Activated CD8-positive, alpha-beta memory T cell treated with anti-CD3 and anti-CD28 coated beads, Interleukin-2, amount 50 U/mL, for 48 hours (primary cell): ENCODE results near the gene ARHGEF7.

ENCODE experiments used
- DNase-seq: peaks from one replicate; pipeline ENCODE4 v3.0.0-alpha.2; 2020

ARHGEF7 gene

DNA sequence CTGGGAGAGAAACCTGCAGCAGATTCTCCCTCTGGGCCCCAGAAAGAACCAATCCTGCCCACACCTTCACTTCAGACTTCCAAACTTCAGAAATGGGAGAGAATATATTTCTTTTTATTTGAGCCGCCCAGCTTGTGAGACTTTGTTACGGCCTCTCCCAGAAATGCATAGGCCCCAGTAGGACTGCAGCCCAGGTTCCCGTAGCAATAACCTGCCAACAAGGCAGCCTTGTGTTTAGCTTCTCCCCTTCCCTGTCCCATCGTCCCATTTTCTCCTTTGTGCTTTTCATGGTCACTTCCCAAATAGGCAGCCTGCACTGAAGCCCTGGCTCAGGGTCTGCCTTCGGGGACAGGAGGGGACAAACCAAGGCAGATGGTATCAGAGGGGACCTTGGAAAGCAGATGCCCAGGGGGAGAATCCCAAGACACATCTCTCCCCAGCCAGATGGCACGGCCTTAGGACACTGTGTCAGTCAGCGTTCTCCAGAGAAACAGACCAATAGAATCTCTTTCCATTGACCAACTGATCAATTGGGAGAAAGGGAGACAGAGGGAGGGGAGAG is 3.7 kb upstream of the ARHGEF7 start:
- no peak for DNase-seq

DNA sequence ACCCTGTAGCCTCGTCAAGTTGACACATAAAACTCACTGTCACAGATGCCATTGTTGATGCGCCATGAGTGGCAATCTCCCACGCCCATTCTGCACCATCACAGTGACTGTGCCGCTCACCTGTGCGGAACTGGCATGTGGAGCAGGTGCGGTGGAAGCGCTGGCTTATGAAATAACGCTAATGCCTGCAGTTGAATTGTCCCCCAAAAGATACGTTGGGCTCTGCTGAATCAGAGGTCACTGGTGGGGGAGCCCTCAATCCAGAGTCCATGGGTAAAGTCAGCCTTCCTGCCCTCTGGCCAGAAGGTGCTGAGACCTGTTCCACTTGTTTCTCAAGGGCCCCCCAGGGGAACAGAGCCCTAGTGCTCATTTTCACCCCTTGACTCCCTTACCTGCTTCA is 2.9 kb upstream of the ARHGEF7 start:
- no peak for DNase-seq

DNA sequence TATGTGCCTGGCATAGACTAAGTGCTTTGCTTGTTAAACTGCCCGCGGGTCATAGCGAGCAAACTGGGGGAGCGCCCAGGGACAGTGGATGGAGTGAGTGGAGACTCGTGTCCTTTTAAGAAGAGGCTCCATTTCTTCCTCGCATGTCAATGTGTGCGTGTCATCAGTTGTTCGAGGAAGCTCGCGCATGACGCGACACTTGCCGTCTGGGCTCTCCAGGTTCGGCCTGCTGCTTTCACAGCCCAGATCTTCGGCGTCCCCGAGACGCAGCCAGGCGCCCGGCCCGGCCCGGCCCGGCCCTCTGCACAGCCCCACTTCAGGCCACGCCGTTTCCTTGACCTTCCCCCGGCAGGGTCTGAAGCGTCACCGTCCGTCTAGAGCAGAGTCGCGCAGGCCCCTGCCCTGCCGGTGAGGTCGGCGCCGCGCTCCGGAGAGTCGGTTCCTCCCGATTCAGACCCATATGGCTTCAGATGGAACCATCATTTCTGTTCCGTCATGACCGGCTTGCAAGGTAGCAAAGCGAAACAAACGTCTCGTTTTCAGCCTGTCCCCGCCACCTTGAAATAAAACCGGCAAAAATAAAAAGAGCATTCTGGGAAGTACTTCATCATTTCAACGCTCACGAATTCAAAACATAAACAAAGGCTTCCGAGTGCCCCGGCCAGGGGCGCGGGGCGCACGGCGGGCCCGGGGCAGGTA is 599 bp upstream of the ARHGEF7 start:
- DNase-seq: no peak

DNA sequence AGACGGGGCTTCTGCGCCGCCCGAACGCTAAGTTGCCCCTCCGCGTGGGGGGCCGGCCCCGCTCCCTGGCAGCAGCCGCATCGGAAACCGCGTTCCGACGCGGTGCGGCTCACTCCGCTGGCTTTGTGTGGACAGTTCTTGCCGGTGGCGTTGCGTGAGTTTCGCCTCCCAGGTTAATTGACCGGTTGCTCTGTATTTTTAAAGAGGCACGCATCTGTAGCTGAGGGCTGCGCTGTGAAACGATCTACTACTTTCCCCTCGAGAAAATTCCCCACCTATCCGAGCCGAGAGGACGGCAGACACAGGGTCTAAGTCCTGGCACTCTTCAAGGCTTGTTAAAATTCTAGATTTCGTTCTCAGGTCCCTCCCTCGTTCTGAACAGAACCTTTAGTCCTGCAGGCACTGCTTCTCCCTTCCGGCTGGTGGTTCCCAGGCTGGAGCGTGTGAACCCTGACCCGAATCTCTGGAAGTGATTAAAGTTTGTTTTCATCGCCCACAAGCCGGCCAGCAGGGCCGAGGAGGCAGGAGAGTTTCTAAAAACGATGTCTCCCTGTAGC is 933 bp downstream of the ARHGEF7 start:
- no peak for DNase-seq

DNA sequence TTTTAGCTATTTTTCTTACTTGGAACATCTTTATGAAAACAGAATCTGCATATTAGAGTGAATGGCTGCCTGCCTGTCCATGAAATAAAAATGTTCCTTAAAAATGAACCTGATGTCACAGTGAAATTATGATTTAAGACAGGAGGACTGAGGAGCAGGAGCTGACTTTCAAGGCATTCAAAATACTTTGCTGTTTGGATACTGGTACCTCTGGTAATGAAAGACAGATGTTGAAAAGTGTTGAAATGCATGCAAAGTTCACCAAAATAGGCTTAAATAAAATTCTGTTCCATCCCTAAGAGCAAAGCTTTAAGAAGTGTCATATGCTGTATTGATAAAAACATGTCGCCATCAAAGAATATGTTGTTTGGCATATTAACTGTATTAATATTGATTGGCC is 1.7 kb downstream of the ARHGEF7 start:
- no peak for DNase-seq

DNA sequence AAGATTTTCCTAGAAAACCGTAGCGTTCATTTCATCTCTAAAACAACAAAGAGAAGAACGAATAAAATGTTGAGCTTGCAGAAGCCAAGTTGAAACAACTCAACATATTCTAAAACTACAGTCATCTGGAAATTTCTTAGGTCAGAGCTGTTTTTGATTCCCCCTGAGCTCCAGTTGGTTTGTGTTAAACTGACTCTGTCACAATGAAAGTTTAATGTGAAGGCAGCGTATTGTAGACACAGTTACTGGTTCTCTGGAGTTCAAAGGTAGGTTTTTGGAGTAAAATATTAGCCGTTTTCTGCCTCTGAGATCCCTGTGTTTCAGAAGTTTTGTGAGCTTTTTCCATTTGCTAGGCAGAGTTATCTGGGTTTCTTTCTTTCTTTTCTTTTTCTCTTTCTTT is 2.2 kb downstream of the ARHGEF7 start:
- no peak for DNase-seq

DNA sequence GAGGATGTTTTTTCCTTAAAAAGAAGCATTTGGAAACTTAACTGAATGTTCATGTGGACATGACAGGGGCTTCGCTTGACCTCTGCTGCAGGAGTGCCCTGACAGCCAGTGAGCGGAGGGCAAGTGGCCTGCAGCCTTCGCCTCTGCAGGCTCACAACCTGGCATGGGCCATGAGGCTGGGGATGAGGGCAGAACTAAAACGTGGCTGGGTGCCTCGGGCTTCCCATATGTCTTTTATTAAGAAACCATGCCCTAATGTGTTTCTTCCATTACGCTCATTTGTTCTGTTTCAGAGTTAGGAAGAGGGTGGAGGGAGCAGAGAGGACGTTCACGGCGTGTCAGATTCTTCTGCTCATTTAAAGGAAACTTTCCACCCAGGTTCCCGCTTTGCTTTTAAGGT is 2.9 kb downstream of the ARHGEF7 start:
- no peak for DNase-seq

DNA sequence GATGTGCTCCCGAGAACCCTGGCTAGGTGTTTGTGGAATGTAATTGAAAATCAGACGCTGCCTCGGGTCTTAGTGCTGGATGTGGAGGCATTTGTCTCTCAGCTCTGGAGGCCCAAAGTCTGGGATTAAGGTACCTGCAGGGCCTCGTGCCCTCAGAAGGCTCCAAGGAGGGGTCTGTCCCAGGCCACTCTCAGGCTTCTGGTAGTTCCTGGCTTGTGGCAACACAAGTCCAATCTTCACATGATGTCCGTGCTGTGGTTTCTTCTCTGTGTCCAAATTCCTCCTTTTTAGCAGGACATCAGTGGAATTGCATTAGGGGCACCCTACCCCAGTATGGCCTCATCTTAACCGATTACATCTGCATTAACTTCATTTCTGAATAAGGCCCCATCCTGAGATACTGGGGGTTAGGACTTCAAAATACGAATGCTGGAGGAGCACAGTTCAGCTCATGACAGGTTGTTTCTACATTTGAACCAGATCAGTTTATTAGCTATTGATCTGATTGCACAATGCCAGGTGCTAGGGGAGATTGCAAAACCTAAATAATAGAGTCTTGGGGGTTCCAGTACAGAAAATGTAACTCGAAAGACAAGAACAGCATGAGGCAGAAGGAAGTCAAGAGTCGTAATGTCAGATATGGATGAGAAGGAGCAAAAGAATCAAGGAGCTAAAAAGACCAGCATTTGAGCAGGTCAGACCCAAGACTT is 3.9 kb downstream of the ARHGEF7 start:
- DNase-seq: no peak

DNA sequence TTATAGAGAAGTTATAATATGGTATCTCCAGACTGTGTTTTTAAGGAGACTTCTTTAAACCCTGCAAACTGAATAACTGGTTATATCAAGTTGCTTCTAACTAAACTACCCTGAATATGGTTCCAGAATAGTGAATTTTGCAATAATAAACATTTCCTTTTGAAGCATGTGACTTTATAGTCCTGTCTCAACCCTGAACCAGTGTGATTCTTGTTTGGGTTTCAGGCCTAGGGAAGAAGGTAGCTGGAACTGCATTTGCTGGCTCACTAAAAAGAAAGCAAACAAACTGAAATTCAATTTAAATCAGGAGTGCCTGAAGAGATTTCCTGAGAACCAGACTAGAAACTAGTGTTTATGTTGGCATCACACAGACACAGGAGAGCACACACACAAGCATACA is 4.9 kb downstream of the ARHGEF7 start:
- no peak for DNase-seq

DNA sequence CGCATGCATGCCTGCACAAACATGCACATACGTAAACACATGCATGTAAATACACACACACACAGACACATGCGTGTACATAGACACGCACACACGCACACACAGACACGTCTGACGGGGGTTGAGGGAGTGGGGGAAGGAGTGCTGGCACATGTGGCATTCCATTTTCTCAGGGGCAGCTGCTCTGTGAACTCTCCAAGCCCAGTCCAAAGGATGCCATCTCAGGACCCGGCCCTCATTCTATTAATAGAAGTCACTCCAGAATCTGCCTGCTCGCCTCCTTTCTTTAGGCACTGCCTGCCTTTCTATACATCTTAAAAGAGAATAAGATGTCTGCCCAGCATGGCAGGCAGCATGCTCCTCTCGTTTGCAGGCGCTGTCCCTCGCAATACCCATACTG is 5.3 kb downstream of the ARHGEF7 start:
- no peak for DNase-seq

DNA sequence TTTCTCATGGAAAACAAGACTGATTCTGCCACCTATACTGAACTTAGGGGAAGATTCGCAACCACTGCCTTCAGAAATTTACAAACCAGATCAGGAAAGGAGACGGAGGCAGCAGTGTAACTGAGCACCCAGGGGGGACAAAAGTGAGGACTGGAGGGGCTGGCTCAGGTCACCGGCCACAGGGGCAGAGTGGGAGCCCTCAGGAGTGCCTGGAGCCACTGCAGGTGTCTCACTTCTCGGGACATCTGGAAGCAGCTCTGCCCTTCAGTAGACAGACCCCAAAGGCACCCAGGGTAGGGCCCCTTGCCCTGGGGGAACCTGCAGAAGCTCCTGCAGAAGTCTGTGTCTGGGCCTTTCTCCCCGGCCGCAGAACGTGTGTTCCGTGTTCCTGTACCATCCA is 5.8 kb downstream of the ARHGEF7 start:
- DNase-seq: no peak

DNA sequence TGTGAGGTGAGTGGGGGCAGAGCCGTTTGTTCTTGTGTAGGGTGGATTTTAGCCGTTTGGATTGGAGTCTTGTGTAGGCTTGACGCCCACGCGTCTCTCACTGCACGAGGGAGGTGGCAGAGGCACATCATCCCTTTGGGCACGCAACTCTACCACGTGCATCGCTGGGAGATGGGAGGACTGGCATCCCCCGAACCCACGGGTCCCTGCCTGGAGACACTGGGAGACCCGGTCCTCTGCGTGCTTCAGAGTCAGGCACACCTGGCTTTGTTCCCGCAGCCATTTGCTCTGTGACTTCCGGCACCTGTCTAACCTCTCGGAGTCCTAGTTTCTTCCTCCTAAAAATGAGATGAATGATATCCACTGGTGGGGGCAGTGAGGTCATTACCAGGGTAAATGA is 6.4 kb downstream of the ARHGEF7 start:
- no peak for DNase-seq

DNA sequence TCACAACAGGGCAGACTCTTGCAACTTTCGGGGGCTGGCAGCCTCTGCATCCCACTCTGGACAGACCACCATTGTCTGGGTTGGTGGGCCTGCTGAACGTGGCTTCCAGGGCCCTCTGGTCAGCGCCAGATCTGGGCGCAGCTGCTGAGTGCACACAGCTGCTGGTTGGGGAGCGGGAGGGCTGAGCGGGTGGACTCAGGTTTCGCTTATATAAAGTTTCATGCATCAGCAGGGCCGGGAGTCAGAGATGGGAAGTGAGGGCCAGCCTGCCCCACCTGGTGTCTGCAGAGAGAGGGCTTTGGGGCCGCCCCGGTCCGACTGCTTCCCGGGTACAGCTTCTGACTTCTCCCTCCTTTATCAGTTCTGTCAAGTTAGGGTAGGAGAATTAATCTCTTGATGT is 6.9 kb downstream of the ARHGEF7 start:
- no peak for DNase-seq

DNA sequence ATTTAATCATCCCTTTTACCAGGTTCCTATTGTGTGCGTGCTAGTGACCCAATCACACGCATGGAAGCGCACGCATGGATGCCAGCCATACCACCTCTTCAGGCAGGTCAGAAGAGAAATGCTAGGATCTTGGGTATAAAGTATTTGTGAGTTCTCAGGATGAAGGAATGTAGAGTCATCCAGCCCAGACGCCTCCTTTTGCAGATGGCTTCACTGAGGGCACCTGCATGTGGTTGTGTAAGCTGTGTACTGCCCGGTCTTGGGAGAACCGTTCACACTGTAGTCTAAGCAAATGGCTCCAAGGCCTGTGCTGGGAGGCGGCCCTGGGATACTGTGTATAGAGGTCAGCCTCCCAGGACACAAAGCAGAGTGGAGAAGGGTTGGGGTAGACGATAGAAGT is 7.5 kb downstream of the ARHGEF7 start:
- DNase-seq: no peak

DNA sequence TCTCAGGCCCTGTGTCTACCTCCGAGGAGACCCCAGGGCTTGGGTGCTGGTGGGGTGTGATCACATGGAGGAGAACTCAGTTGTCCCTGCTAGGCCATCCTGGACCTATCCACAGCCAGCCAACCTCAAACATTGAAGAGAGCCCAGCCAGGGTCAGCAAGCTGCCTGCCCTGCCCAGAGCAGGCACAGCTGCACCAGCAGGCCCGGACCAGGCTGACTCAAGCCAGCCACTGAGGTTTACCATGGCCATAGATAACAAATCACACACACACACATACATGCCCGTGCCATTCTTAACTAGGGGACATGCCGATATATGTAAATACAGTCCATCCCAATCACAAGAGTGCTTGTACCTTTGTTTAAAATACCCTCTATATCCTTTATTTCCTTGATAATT is 8.1 kb downstream of the ARHGEF7 start:
- DNase-seq: no peak

DNA sequence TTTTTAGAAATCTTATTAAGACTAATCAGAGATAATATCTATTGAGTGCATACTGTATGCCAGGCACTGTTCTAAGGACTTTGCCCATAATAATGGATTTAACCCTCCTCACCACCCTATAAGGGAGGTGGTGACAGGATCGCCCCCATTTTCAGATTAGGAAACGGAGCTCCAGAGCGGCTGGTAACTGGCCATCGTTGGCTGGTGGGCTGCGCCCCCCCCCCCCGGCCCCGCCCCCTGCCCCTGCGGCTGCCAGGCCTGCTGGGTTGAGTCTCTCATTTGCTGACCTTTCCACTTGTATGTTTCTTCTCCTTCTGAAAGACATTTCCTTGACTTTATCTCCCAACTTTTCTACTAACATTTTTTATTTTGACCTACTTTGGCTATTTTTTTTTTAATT is 8.5 kb downstream of the ARHGEF7 start:
- no peak for DNase-seq

DNA sequence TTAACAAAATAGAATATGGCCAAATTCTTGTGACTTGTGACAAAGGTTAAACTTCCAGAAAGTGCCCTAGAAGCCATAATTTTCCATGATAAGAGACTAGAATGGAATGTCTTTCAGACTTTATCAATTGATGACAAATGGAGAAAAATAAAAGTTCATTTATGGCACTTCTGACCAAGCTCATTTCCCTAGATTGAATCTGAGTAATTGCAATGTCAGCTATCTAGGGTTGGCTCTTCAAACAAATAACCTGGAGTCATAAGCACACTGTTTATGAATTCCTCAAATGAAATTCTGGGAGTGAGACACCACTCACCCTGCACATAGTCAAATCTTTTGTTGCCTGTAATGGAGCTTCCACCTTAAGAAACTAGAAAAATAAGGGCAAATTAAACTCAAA is 11.4 kb downstream of the ARHGEF7 start:
- no peak for DNase-seq

DNA sequence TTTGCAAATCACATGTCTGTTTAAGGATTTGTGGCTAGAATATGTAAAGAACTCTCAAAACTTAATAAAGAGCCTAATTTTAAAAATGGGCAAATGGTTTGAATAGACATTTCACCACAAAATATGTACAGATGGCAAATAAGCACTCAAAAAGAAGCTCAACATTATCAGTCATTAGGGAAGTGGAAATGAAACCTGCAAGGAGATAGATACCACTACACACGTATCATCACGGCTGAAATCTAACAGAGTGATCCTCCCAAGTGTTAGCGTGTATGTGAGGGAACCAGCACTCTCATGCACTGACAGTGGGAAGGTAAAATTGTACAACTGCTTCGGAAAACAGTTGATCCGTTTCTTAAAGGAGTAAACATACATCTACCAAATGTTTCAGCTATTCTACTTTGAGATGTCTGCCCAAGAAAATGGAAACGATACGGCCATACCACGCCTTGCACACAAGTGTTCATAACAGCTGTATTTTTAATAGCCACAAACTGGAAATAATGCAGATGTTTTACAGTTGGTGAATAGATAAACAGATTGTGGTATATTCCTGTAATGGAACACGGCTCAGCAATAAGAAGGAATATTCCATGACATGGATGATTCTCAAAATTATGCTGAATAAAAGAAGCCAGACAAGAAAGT is 14.5 kb downstream of the ARHGEF7 start:
- DNase-seq: no peak

DNA sequence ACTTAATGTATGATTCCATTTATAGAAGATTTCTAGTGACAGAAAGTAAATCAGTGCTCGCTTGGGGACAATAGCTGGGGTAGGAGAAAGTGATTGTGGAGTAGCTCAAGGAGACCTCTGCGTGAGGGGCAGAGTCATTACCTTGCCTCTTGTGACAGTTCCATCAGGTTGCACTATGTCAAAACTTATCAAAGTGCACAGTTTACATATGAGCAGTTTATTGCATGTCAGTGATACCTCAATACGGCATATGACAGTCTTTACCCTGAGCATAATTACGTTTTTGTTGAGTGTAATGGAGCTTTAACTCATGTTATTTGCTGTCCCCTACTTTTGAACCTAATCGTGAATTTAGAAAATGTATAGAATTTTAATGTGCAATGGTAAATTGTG is 15.0 kb downstream of the ARHGEF7 start:
- no peak for DNase-seq

DNA sequence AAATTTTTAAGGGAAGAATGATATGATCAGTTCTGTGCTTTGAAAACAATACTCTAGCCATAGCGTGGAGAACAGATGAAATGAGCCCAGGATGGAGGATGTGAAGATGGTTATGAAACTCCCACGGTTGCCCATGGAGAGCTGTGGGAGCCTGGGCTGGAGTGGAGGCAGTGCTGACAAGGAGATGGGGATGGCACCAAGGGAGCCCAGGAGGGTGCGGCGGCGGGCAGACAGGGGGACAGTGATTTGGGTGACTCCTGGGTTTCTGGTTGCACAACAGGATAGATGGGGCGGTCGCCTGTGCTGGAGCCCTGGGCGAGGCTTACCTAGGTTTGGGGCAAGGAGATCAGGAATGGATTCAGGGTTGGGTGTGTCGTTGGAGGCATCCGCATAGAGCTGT is 15.9 kb downstream of the ARHGEF7 start:
- DNase-seq: no peak

DNA sequence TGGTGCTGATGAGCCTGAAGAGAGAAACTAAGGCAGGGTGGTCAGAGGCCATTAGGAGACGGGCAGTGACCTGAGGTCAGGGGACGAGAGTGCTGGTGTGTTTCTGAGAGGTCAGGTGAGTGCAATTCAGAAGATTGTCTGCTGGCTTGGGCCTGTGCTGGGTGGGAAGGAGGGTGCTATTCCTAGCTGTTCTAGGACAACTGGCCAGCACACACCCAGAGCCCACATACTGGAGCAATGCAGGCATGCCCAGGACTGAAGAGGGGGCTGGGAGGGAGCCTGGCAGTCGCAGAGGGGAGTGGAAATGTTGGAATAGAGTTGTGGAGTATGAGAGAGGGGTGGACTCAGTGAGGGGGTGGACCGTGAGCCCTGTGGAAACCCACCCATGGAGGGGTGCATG is 16.5 kb downstream of the ARHGEF7 start:
- no peak for DNase-seq

DNA sequence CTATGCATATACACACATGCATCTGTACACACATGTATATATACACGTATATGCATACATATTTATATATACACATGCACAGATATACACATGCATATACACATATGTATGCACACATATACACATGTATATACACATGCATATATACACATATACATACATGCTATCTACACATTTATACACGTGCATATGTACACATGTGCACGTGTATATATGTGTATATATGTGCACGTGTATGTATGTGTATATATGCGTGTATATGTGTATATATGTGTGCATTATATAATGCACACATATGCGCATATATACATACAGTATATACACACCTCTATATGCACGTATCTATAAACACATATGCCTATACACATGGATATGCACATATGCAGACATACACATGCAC is 17.8 kb downstream of the ARHGEF7 start:
- DNase-seq: no peak

DNA sequence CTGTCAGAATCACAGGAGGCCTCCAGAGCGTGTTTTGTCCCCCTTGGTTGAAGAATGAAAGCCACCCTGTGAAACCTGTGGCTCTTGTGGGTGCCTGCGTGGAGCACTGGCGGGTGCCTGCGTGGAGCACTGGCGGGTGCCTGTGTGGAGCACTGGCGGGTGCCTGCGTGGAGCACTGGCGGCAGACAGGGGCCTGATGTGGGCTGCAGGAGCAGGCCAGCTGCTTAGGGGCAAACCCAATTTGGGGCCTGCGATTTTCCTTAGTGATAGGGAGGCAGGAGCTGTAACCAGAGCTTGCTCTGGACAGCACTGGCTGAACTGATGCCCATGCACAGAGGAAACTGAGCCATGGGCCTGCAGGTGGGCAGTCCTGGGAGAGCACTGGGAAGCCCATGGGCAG is 24.3 kb downstream of the ARHGEF7 start:
- no peak for DNase-seq
